Measurements from ENCODE around the gene REEP2.
"Not testable (repeated sequence)": the region's sequence is repeated elsewhere in the genome, so short reads cannot be mapped to it uniquely, and the experiment has no call there.

Gene REEP2

GRCh38 chr5:138438724-138439476 is at the start of gene REEP2:
Gene REEP2, plus strand, starts transcription at chr5:138439057. Its CDS starts 152 bp downstream, at chr5:138439209.
- DNase-seq (ENCODE audit: low read depth): peak; percentile 52

GRCh38 chr5:138389332-138389731 is 49.5 kb upstream of the REEP2 start:
- DNase-seq (ENCODE audit: low read depth): no peak

DNA sequence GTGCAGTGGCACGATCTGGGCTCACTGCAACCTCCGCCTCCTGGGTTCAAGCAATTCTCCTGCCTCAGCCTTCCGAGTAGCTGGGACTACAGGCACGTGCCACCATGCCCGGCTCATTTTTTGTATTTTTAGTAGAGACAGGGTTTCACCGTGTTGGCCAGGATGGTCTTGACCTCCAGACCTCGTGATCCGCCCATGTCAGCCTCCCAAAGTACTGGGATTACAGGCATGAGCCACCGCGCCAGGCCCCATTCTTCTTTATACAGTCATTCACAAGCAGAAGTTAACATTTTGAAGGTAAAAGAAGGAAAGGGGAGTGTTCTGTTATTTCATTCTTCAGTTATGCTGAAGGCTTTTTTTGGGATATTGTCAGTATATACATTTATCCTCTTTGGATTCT is 48.9 kb upstream of the REEP2 start:
- DNase-seq (ENCODE audit: low read depth): not testable (repeated sequence)

- DNase-seq (ENCODE audit: low read depth): no peak
These were observed 46.9 kb upstream of the REEP2 start for GRCh38 chr5:138391859-138392386.

DNA sequence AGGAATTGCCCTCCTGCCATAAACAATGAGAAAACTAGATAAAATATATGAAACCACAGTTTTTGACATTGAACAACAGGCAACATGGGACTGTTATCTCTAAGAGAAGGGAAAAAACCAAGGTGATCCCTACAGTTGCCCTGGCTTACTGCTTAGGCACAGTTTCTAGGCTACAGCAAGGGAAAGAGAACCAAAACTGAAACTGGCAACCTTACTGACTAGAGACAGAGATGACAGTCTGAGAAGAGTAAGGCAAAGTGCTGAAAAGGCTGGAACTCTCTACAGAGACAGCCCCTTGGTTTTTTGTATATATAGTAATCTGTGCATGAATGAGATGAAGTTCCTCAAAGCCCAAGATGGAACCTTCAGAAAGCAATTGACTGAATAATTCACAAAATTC is 36.2 kb upstream of the REEP2 start:
- DNase-seq (ENCODE audit: low read depth): no peak

DNA sequence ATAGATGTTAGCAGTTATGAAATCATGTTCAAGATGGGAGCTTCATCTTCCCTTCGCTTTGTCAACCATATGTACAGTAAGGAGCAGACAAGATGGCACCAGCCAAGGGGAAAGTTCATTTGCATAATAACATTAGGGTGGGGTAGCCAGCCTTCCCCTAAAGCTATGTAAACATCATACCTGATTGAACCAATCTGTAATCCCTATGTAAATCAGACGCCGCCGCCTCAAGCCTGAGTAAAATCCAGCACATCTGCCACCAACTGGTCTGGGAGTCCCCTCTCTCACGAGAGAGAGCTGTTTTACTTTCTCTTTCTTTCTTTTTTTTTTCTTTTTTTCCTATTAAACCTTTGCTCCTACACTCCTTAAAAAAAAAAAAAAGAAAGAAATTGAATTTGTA is 30.8 kb upstream of the REEP2 start:
- peak; percentile 7 for DNase-seq (ENCODE audit: low read depth)

GRCh38 chr5:138410996-138411640 is 27.7 kb upstream of the REEP2 start:
- peak; percentile 17 for DNase-seq (ENCODE audit: low read depth)

DNA sequence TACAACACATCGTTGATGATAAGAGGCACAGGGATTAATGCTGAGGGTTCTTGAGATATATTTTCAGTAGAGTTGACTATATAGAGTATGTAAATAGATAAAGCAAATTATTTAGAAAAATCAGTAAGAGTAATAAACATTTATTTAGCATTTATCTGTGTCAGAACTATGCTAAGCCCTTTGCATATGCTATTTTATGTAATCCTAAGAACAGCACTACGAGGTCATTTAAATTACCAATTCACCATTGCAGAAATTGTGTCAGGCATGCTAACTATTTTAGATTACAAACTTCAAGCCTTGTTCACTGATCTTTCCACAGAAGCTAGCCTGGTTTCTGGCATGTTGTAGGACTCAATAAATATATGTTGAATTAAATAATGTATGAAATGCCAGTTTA is 20.4 kb upstream of the REEP2 start:
- no peak for DNase-seq (ENCODE audit: low read depth)

- no peak for DNase-seq (ENCODE audit: low read depth)
These were observed 13.8 kb upstream of the REEP2 start for GRCh38 chr5:138425079-138425478.

DNA sequence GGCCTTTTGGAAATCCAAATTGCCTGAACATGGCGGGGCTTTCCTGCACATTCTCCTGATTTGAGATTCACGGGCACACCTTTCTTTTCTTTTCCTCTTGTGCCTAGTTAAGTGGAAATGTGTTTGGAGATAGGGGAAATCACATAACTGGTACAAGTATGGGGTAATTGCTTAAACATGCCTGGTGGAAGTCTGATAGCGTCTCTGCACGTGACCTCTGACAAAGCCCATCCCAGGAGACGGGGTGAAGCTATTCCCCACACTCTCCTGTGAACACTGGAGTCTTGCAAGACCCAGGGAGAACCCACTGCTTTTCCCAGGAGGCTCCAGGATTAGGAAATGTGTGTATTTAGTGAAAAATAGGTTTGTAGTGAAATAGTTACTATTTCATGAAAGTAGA is 2.9 kb upstream of the REEP2 start:
- no peak for DNase-seq (ENCODE audit: low read depth)

DNA sequence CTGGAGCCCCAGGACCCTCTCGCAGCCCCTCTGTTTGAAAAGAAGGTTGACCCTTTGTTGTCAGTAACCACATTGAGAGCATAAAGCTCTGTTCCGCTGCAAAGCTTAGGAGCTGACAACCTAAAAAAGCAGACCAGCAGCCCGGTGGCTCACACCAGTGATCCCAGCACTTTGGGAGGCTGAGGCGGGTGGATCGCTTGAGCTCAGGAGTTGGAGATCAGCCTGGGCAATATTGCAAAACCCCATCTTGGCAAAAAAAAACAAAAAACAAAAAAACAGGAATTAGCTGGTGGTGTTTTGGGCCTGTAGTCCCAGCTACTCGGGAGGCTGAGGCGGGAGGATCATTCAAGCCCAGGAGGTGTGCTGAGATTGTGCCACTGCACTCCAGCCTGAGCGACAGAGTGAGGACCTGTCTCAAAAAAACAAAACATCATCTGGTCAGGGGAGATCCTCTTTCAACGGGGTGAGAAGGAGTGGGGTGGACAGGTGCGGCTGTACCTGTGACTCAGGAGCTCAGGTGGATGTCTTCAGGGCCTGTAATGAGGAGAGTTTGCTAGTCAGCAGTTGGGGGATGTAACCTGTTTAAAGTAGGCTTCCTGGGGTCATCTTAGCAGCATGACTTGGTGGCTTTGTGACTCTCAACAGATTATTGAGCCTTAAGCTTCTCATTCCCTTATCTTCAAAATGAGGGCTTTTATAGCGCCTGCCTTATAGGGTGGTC is 694 bp upstream of the REEP2 start:
- no peak for DNase-seq (ENCODE audit: low read depth)

GRCh38 chr5:138439477-138440158 is 761 bp downstream of the REEP2 start:
- DNase-seq (ENCODE audit: low read depth): no peak

DNA sequence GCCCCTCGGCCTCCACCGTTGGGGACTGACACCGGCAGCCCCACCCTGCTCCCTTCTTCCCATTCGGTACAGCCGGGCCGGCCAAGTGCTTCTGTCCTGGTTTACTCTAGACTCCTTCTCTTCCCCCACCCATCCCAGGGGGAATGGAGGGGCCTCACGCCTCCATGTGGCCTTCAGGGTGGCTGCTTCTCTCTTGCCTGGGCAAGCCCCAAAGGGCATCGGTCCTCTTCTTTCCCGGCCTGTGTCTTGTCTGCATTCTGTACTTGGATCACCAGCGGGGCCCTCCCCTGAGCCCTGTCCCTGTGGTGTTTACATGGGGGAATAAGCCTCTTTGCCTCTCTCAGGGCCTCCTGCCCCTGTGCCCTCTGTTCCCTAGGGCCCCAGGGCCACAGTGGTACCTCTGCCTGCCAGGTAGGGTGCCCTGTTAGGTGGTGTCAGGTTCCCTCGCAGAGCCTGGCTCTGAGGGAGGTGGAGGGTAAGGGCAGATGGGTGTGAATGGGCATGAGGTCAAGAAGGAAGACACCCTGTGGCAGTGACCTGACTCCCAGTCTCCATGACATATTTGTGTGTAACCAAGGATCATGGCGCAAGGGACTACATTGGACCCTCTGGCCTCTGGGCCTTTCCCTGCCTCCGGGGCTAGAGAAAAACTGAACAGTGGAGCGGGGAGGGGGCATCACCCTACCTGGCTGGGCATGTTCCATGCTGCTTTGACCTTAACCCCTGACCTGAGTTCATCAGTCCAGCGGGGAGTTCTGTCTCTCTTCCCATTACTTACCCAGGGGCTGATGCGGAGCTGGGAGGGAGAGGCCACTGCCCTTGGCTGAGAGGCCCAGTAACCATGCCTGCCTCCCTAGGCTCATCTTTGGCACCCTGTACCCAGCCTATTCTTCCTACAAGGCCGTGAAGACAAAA is 1.6 kb downstream of the REEP2 start:
- DNase-seq (ENCODE audit: low read depth): no peak

DNA sequence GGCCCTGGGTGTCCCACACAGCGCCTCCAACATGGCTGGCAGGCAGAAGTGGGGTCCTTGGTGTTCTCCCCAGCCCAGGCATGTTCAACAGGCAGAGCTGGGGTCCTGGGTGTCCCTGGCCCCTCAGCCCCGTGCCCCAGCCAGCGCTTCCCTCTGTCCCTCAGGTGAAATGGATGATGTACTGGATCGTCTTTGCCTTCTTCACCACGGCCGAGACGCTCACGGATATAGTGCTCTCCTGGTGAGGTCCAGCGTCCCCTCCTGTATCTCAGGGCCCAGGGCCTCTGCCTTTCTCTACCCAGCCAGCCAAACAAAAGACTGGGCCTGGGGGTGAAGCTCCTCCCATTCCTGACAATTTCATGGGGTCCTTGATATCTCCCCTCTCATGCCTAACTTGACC is 2.4 kb downstream of the REEP2 start:
- DNase-seq (ENCODE audit: low read depth): no peak

DNA sequence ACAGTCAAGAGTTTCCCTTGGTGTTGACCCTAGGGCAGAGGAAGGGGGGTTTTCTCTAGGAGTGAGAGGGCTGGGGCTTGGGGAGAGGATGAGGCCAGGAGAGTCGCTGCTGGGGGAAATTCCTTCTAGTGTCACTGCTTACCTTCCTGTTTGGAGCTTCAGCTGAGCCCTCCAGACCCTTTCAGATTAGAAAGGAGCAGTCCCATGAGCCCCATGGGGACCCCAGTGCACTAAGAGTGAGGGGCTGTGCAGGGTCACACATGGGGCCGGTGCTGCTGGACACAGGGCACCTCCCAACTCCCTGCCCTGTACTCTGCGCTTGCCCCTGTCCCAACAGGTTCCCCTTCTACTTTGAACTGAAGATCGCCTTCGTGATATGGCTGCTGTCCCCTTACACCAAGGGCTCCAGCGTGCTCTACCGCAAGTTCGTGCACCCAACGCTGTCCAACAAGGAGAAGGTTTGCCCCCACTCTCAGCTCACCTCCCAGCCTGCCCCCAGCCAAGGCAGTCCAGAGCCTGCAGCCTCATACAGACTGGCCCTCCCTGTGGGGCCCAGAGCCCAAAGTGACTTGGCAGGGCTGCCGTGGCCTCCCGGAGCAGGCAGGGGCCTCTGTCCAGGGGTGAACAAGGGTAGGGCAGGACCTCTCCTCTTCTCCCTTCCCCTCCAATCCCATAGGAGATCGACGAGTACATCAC is 5.4 kb downstream of the REEP2 start:
- no peak for DNase-seq (ENCODE audit: low read depth)

DNA sequence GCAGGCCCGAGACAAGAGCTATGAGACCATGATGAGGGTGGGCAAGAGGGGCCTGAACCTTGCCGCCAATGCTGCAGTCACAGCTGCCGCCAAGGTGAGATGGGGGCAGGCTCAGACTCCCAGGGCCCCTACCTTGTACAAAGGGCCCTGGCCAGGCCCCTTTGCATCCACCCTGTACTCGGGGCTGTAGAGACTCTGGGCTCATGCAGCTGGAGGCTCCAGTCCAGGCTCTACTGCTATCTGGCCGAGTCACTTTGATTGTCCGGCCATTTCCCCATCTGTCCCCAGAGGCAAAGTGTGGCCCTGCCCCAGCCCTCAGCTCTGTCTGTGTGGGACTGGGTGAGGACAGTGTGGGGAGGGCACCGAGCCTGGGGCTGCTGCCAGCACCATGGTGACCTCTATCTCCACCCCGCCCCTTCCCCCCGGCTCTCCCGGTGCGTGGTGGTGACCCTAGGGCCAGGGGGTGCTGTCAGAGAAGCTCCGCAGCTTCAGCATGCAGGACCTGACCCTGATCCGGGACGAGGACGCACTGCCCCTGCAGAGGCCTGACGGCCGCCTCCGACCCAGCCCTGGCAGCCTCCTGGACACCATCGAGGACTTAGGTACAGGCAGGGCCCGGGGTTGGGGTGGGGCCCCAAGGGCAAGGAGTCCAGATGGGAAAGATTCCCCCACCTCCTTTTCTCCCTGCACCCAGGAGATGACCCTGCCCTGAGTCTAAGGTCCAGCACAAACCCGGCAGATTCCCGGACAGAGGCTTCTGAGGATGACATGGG is 6.1 kb downstream of the REEP2 start:
- DNase-seq (ENCODE audit: low read depth): no peak

DNA sequence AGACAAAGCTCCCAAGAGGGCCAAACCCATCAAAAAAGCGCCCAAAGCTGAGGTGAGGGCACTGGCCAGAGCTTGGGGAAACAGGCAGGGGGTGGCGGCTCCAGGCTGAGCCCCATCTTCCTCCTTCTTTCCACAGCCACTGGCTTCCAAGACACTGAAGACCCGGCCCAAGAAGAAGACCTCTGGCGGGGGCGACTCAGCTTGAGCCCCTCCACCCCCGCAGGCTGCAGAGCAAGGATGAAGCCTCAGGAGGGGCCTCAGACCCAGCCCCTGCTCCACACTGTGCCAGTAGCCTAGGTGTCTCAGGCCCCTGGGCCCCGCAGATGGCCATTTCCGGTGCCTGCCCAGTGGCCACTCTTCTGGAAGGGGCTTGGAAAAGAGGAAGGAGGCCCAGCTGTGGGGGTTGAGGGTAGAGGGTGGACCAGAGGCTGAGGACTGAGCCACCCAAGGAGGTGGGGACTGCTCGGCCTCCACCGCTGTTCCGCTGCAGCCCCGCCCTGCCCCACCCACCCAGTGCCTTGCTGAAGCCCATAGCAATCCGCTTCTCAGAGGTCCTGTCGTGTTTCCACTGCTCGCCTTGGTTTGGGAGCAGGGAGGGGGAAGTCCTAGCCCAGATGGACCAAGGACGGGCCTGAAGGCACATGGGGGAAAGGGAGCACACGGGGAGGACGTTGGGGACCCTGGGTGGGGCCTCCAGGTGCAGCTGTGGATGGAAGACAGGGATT is 6.9 kb downstream of the REEP2 start:
- DNase-seq (ENCODE audit: low read depth): no peak

- no peak for DNase-seq (ENCODE audit: low read depth)
These were observed 9.2 kb downstream of the REEP2 start for GRCh38 chr5:138448070-138448469.
